Peyer's patch (tissue), 4 donors: ENCODE measurements around the gene CADPS2.

Experiments used
- CTCF ChIP-seq, 6 experiments: fragments of 450-650 bp in 4 of 6; fragments of 200-600 bp in 2 of 6; sonication (generic) in 1 of 6; IDR thresholded peaks; one replicate each; pipeline ENCODE4 v1.5.1; 2017 to 2019; ENCODE audit warnings: antibody characterized with exemption in 6 of 6, mild to moderate bottlenecking in 3 of 6, moderate library complexity in 1 of 6
- POLR2A ChIP-seq, 2 donors: fragments of 450-650 bp; IDR thresholded peaks; one replicate each; pipeline ENCODE4 v1.5.1; 2017; ENCODE audit warnings: antibody characterized with exemption in 2 of 2, mild to moderate bottlenecking in 2 of 2, moderate library complexity in 2 of 2

- TF ChIP-seq POLR2A (IDR thresholded peaks at IDR 0.05) (no peak), CTCF (IDR thresholded peaks at IDR 0.05) (no peak)
Measured at GRCh38 chr7:122535086-122535485, 351.2 kb downstream of the CADPS2 start.
